Measurements from ENCODE around the gene TMC2. TPM values are rescaled to one million over a fixed set of nuclear protein-coding genes. Genes with fewer than 3 reads are reported as not detected.

Gene TMC2
- total and polyA plus RNA-seq, 2 of the 8 experiments (the other 6 are each of a cell fraction or from before 2014, with no cell fraction given): not detected

DNA sequence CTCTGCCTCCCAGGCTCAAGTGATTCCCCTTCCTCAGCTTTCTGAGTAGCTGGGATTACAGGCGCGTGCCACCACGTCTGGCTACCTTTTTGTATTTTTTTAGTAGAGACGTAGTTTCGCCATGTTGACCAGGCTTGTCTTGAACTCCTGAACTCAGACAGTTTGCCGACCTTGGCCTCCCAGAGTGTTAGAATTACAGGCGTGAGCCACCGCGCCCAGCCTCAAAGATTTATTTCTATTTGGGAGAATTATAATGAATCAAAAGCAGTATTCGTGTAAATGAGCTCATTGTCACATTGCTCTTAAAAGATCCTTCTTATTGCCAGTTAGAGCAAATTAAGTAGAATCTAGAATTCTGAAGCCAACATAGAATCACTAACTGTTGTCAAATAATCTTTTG is 18.3 kb upstream of the TMC2 start:
- H3K9me3 ChIP-seq (ENCODE audit: insufficient read depth in 2 of 2, low read depth in 1 of 2, low read length in 1 of 2): no peaks in the 10 kb centered on the region
- POLR2A ChIA-PET (ENCODE audit: partially characterized antibody): interaction anchor here (1.4 to 2.0 kb wide), 2 partner anchors 48 to 50 kb away, joined by 8 read pairs; partner anchors contain the start of gene SNRPB
- no peaks in the 10 kb centered on the region for H3K79me1 ChIP-seq (ENCODE audit: low read depth, low read length)
- H4K91ac ChIP-seq (replicated peaks; ENCODE audit: insufficient read length, low read length): no peak overlapping the region
- no peak overlapping the region for H4K8ac ChIP-seq (ENCODE audit: extremely low read depth, insufficient read depth, low read length)
- WGBS, 2 experiments (ENCODE audit: extremely low coverage in 1 of 2, insufficient coverage in 1 of 2, insufficient read length in 1 of 2, insufficient replicate concordance in 2 of 2, low coverage in 1 of 2, low lambda C conversion rate in 2 of 2, missing lambda C conversion rate in 1 of 2): 93% methylated on average over 10 of the region's 10 CpGs; no CpG with 5 or more reads in 1 of the 2 experiments
- H3K36me3 ChIP-seq (ENCODE audit: control insufficient read depth in 2 of 4, insufficient read depth in 4 of 4, low read length in 3 of 4): no peaks in the 10 kb centered on the region
- no peak overlapping the region for H3K4me3 ChIP-seq (ENCODE audit: extremely low read depth in 1 of 4, insufficient read depth in 2 of 4, low read depth in 3 of 4, low read length in 4 of 4)
- H3K4me1 ChIP-seq (replicated peaks in 1 of 4; ENCODE audit: control insufficient read depth in 3 of 4, insufficient read depth in 4 of 4, low read length in 3 of 4): no peaks in the 10 kb centered on the region
- no peak overlapping the region for H3K9ac ChIP-seq (replicated peaks in 1 of 4; ENCODE audit: extremely low read depth in 1 of 4, low read depth in 3 of 4, low read length in 3 of 4)
- TF ChIP-seq NRF1 (IDR thresholded peaks at IDR 0.05; ENCODE audit: low read depth, low read length): no peak
- TF ChIP-seq, protein P1, sequence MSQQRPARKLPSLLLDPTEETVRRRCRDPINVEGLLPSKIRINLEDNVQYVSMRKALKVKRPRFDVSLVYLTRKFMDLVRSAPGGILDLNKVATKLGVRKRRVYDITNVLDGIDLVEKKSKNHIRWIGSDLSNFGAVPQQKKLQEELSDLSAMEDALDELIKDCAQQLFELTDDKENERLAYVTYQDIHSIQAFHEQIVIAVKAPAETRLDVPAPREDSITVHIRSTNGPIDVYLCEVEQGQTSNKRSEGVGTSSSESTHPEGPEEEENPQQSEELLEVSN (IDR thresholded peaks at IDR 0.05): no peak
- no peak for TF ChIP-seq HDAC6 (IDR thresholded peaks at IDR 0.05; ENCODE audit: low read depth, low read length)
- TF ChIP-seq CTBP2 (IDR thresholded peaks at IDR 0.05; ENCODE audit: borderline replicate concordance, insufficient read depth, insufficient read length, low read length): no peak
- DNase-seq (ENCODE audit: low read depth in 1 of 2, low spot score in 2 of 2) (no peak), FAIRE-seq (no peak)
- H2BK12ac ChIP-seq (ENCODE audit: low read depth, low read length): no peak overlapping the region
- H2AK5ac ChIP-seq (ENCODE audit: low read depth, low read length): no peak overlapping the region
- no peak overlapping the region for H3K14ac ChIP-seq (ENCODE audit: insufficient read length)
- no peak overlapping the region for H3K4ac ChIP-seq (replicated peaks; ENCODE audit: insufficient read length, low read depth, low read length)
- H2AFZ ChIP-seq (ENCODE audit: low read length): no peak overlapping the region
- no peak overlapping the region for H3K27ac ChIP-seq (ENCODE audit: low read depth, low read length)
- no peak overlapping the region for H3K4me2 ChIP-seq (ENCODE audit: insufficient read depth in 1 of 2, low read depth in 2 of 2, low read length in 2 of 2)
- peaks cover 6% of the 10 kb centered on the region for H3K23me2 ChIP-seq (ENCODE audit: low read depth, low read length)
- H3K18ac ChIP-seq (ENCODE audit: extremely low read depth, low read length): no peak overlapping the region
- no peak overlapping the region for H3K56ac ChIP-seq (replicated peaks; ENCODE audit: insufficient read length, low read depth, low read length)
- no peak overlapping the region for H2BK5ac ChIP-seq (ENCODE audit: low read depth, low read length)
- peaks cover 12 to 73% (median 44%) of the 10 kb centered on the region in 4 experiments for H3K27me3 ChIP-seq (replicated peaks in 1 of 4; ENCODE audit: control insufficient read depth in 3 of 4, extremely low read depth in 1 of 4, insufficient read depth in 3 of 4, low read length in 3 of 4)
- H3K79me2 ChIP-seq (ENCODE audit: control insufficient read depth in 1 of 2, insufficient read depth in 2 of 2, low read length in 2 of 2): no peaks in the 10 kb centered on the region
- H4K20me1 ChIP-seq (replicated peaks in 1 of 2; ENCODE audit: control insufficient read depth in 1 of 2, insufficient read depth in 2 of 2, low read length in 2 of 2): no peaks in the 10 kb centered on the region
- no peak overlapping the region for H2BK20ac ChIP-seq (ENCODE audit: low read length)
- H2BK120ac ChIP-seq (replicated peaks; ENCODE audit: low read depth, low read length): no peak overlapping the region
- no peak overlapping the region for H3K23ac ChIP-seq (ENCODE audit: insufficient read length)
- CTCF ChIA-PET (ENCODE audit: partially characterized antibody): interaction anchor here (0.6 to 0.9 kb wide), 3 partner anchors 9 to 557 kb away, joined by 3 read pairs; partner anchors contain the start of gene ZNF343
- H2BK15ac ChIP-seq (ENCODE audit: low read length): no peak overlapping the region
- H4K5ac ChIP-seq (ENCODE audit: insufficient read length, low read depth, low read length): no peak overlapping the region

Data from H1 (cell line).